GM12878 (cell line): ENCODE results near the gene DYNLT2. TPM values are rescaled to one million over a fixed set of nuclear protein-coding genes. Genes with fewer than 3 reads are reported as not detected.

ENCODE experiments used
- polyA plus RNA-seq, 11 experiments: library from polyadenylated mRNA; depleted of rRNA in 4 of 11; unstranded in 6 of 11; stranded (reverse) in 5 of 11; fragments of >200 nt; fragmentation: Nextera tagmentation in 4 of 11; fragmentation: Illumina TruSeq in 1 of 11; extraction: Ambion mirVana in 4 of 11; extraction: Trizol in 1 of 11; gene quantifications; 1 replicate in 1 of 11; 2 replicates in 10 of 11; pipeline versions ENCODE4 v1.2.1 to v1.2.3, GENCODE V29; 2011 to 2016; ENCODE audit warnings: inconsistent platforms in 2 of 11, missing spikeins in 2 of 11, low read depth in 1 of 11
- total RNA-seq, 4 experiments: library from RNA; depleted of rRNA in 3 of 4; stranded (reverse); fragments of >200 nt in 3 of 4; fragmentation: Illumina TruSeq in 1 of 4; extraction: Trizol in 1 of 4; gene quantifications; 2 replicates each; pipeline versions ENCODE4 v1.2.1 to v1.2.3, GENCODE V29; 2013 to 2021

Gene DYNLT2
- total and polyA plus RNA-seq, 10 of the 15 experiments (the other 5 are each of a cell fraction or from before 2014, with no cell fraction given), result 2.2 to 5.9 (median 5.4) TPM

Other genes with a start within 250 kb of the DYNLT2 start
- 18.8 and 20.8 TPM in 2 replicates for gene WDR27, start 49.5 kb downstream of the DYNLT2 start, total RNA-seq (2014; rRNA removed)
- gene WDR27, start 49.5 kb downstream of the DYNLT2 start, total RNA-seq (2014; rRNA removed; fragmentation: Illumina TruSeq; extraction: Trizol), result 9.8 and 11.9 TPM in 2 replicates
- 26.4 and 26.6 TPM in 2 replicates for gene WDR27, start 49.5 kb downstream of the DYNLT2 start, total RNA-seq (2021)
- gene WDR27, start 49.5 kb downstream of the DYNLT2 start, polyA plus RNA-seq (2011; rRNA removed), result 33.2 and 37.5 TPM in 2 replicates
- gene WDR27, start 49.5 kb downstream of the DYNLT2 start, polyA plus RNA-seq (2014; fragmentation: Illumina TruSeq; extraction: Trizol), result 10.0 and 10.2 TPM in 2 replicates
- gene WDR27, start 49.5 kb downstream of the DYNLT2 start, polyA plus RNA-seq (2014; fragmentation: Nextera tagmentation; extraction: Ambion mirVana), result 1 to 10 TPM; 1.9 to 3.8 TPM
- gene WDR27, start 49.5 kb downstream of the DYNLT2 start, polyA plus RNA-seq (2014; rRNA removed), result 31.5 and 33.7 TPM in 2 replicates
- 10 to 100 TPM; 19.2 to 22.0 TPM for gene WDR27, start 49.5 kb downstream of the DYNLT2 start, polyA plus RNA-seq (2016; fragmentation: Nextera tagmentation; extraction: Ambion mirVana)
- 23.9 and 26.2 TPM in 2 replicates for gene C6orf120, start 49.4 kb downstream of the DYNLT2 start, total RNA-seq (2014; rRNA removed)
- 16.9 and 17.4 TPM in 2 replicates for gene C6orf120, start 49.4 kb downstream of the DYNLT2 start, total RNA-seq (2014; rRNA removed; fragmentation: Illumina TruSeq; extraction: Trizol)
- gene C6orf120, start 49.4 kb downstream of the DYNLT2 start, total RNA-seq (2021), result 20.7 and 20.8 TPM in 2 replicates
- gene C6orf120, start 49.4 kb downstream of the DYNLT2 start, polyA plus RNA-seq (2011; rRNA removed), result 14.6 and 19.7 TPM in 2 replicates
- gene C6orf120, start 49.4 kb downstream of the DYNLT2 start, polyA plus RNA-seq (2014; fragmentation: Illumina TruSeq; extraction: Trizol), result 14.3 and 18.5 TPM in 2 replicates
- gene C6orf120, start 49.4 kb downstream of the DYNLT2 start, polyA plus RNA-seq (2014; fragmentation: Nextera tagmentation; extraction: Ambion mirVana), result 1 to 10 TPM; 3.6 to 6.2 TPM
- 15.9 and 19.5 TPM in 2 replicates for gene C6orf120, start 49.4 kb downstream of the DYNLT2 start, polyA plus RNA-seq (2014; rRNA removed)
- 10 to 100 TPM; 19.9 to 20.8 TPM for gene C6orf120, start 49.4 kb downstream of the DYNLT2 start, polyA plus RNA-seq (2016; fragmentation: Nextera tagmentation; extraction: Ambion mirVana)
- gene PHF10, start 27.1 kb downstream of the DYNLT2 start, total RNA-seq (2014; rRNA removed), result 12.4 and 15.3 TPM in 2 replicates
- gene PHF10, start 27.1 kb downstream of the DYNLT2 start, total RNA-seq (2014; rRNA removed; fragmentation: Illumina TruSeq; extraction: Trizol), result 18.6 and 19.7 TPM in 2 replicates
- 23.5 and 24.6 TPM in 2 replicates for gene PHF10, start 27.1 kb downstream of the DYNLT2 start, total RNA-seq (2021)
- gene PHF10, start 27.1 kb downstream of the DYNLT2 start, polyA plus RNA-seq (2011; rRNA removed), result 35.6 and 49.6 TPM in 2 replicates
- gene PHF10, start 27.1 kb downstream of the DYNLT2 start, polyA plus RNA-seq (2014; fragmentation: Illumina TruSeq; extraction: Trizol), result 33.8 and 44.0 TPM in 2 replicates
- gene PHF10, start 27.1 kb downstream of the DYNLT2 start, polyA plus RNA-seq (2014; fragmentation: Nextera tagmentation; extraction: Ambion mirVana), result 10 to 100 TPM; 11.6 to 13.1 TPM
- 23.8 and 24.5 TPM in 2 replicates for gene PHF10, start 27.1 kb downstream of the DYNLT2 start, polyA plus RNA-seq (2014; rRNA removed)
- gene PHF10, start 27.1 kb downstream of the DYNLT2 start, polyA plus RNA-seq (2016; fragmentation: Nextera tagmentation; extraction: Ambion mirVana), result 1 to 10 TPM; 3.8 to 7.1 TPM
- gene ERMARD, start 50 bp upstream of the DYNLT2 start, total RNA-seq (2014; rRNA removed), result 24.4 and 27.2 TPM in 2 replicates
- gene ERMARD, start 50 bp upstream of the DYNLT2 start, total RNA-seq (2014; rRNA removed; fragmentation: Illumina TruSeq; extraction: Trizol), result 25.3 and 26.3 TPM in 2 replicates
- 29.5 and 33.6 TPM in 2 replicates for gene ERMARD, start 50 bp upstream of the DYNLT2 start, total RNA-seq (2021)
- gene ERMARD, start 50 bp upstream of the DYNLT2 start, polyA plus RNA-seq (2011; rRNA removed), result 42.7 and 48.4 TPM in 2 replicates
- 24.8 and 32.3 TPM in 2 replicates for gene ERMARD, start 50 bp upstream of the DYNLT2 start, polyA plus RNA-seq (2014; fragmentation: Illumina TruSeq; extraction: Trizol)
- gene ERMARD, start 50 bp upstream of the DYNLT2 start, polyA plus RNA-seq (2014; fragmentation: Nextera tagmentation; extraction: Ambion mirVana), result 10 to 100 TPM; 43.7 to 63.3 TPM
- gene ERMARD, start 50 bp upstream of the DYNLT2 start, polyA plus RNA-seq (2014; rRNA removed), result 27.4 and 28.3 TPM in 2 replicates
- 10 to 100 TPM; 34.6 to 46.1 TPM for gene ERMARD, start 50 bp upstream of the DYNLT2 start, polyA plus RNA-seq (2016; fragmentation: Nextera tagmentation; extraction: Ambion mirVana)